ENCODE data around the gene ITGA2B. TPM values are rescaled to one million over a fixed set of nuclear protein-coding genes. Genes with fewer than 3 reads are reported as not detected.

ITGA2B gene
- total and polyA plus RNA-seq, 7 donors, result 0.08 to 0.97 (median 0.16) TPM

GRCh38 chr17:44324571-44325275 lies 64.7 kb downstream of the ITGA2B start, which contains the start of gene SLC25A39:
SLC25A39 (minus strand) TSS chr17:44324823; CDS start chr17:44323562, 1,261 bp downstream.
- TF ChIP-seq CTCF (IDR thresholded peaks at IDR 0.05), result no peak

GRCh38 chr17:44324092-44324570 lies 65.3 kb downstream of the ITGA2B start:
- Histone ChIP-seq H3K27me3 (ENCODE audit: insufficient read depth in 3 of 3, low read length in 2 of 3) (no peaks in the 10 kb centered on the region), H3K4me3 (peak overlapping the region; percentile 94), H3K27ac (peak overlapping the region; percentile 81), H3K36me3 (ENCODE audit: insufficient read depth in 1 of 2, low read depth in 1 of 2) (peaks cover 3 to 35% of the 10 kb centered on the region in 2 donors), H3K4me1 (peaks cover 9% of the 10 kb centered on the region), H3K9me3 (no peaks in the 10 kb centered on the region)
- no peak for TF ChIP-seq CTCF (IDR thresholded peaks at IDR 0.05)
- DNase-seq (peak; percentile 34 to 61), ATAC-seq (peak in 1 of 4 donors; percentile 23)
- intact Hi-C loops (cut with DNase I), result loop anchor here in 1 of 2 donors (2.0 kb wide), 1 partner anchor 113 kb away; no protein-coding TSS in a partner anchor
- 1% methylated on average over 34 to 38 of the region's 38 CpGs for WGBS, 3 donors

More at GRCh38 chr17:44324571-44325275, 64.7 kb downstream of the ITGA2B start, which contains the start of gene SLC25A39:
- peak within 1 kb of the TSS; percentile 81 for H3K27ac ChIP-seq
- no peaks in the 10 kb centered on the region for H3K9me3 ChIP-seq
- intact Hi-C loops (cut with DNase I), result loop anchor here (2.0 to 5.0 kb wide), 2 partner anchors 112 to 114 kb away; no protein-coding TSS in a partner anchor
- H3K4me3 ChIP-seq, result peak within 1 kb of the TSS; percentile 94
- peaks cover 9% of the 10 kb centered on the region for H3K4me1 ChIP-seq
- 0 to 1% (median 0%) methylated on average over 51 to 85 of the region's 85 CpGs for WGBS, 3 donors
- ATAC-seq (peak; percentile 87 to 91 (median 90)), DNase-seq (peak; percentile 95 to 98)
- H3K36me3 ChIP-seq (ENCODE audit: insufficient read depth in 1 of 2, low read depth in 1 of 2), result peaks cover 3 to 29% of the 10 kb centered on the region in 2 donors
- H3K27me3 ChIP-seq (ENCODE audit: insufficient read depth in 3 of 3, low read length in 2 of 3), result no peaks in the 10 kb centered on the region

GRCh38 chr17:44323359-44324091 lies 65.9 kb downstream of the ITGA2B start:
- no peak for DNase-seq
- intact Hi-C loops (cut with DNase I), result loop anchor here in 1 of 2 donors (2.0 kb wide), 1 partner anchor 113 kb away; no protein-coding TSS in a partner anchor
- peak overlapping the region; percentile 94 for H3K4me3 ChIP-seq
- ATAC-seq, result no peak
- WGBS, 3 donors, result 53 to 55% (median 54%) methylated on average over 27 of the region's 27 CpGs
- peaks cover 3 to 37% of the 10 kb centered on the region in 2 donors for H3K36me3 ChIP-seq (ENCODE audit: insufficient read depth in 1 of 2, low read depth in 1 of 2)
- no peak overlapping the region for H3K27ac ChIP-seq
- TF ChIP-seq CTCF (IDR thresholded peaks at IDR 0.05), result no peak
- no peaks in the 10 kb centered on the region for H3K27me3 ChIP-seq (ENCODE audit: insufficient read depth in 3 of 3, low read length in 2 of 3)
- H3K9me3 ChIP-seq, result no peaks in the 10 kb centered on the region
- peaks cover 9% of the 10 kb centered on the region for H3K4me1 ChIP-seq

GRCh38 chr17:44322236-44322895 lies 67.1 kb downstream of the ITGA2B start:
- TF ChIP-seq CTCF (IDR thresholded peaks at IDR 0.05), result no peak
- no peaks in the 10 kb centered on the region for H3K9me3 ChIP-seq
- ATAC-seq, result no peak
- H3K36me3 ChIP-seq (ENCODE audit: insufficient read depth in 1 of 2, low read depth in 1 of 2), result peaks cover 3 to 37% of the 10 kb centered on the region in 2 donors
- H3K4me1 ChIP-seq, result peaks cover 9% of the 10 kb centered on the region
- no peak overlapping the region for H3K27ac ChIP-seq
- peaks cover 0 to 8% (median 3%) of the 10 kb centered on the region in 3 donors for H3K27me3 ChIP-seq (ENCODE audit: insufficient read depth in 3 of 3, low read length in 2 of 3)
- DNase-seq, result peak in 1 of 2 donors; percentile 42
- H3K4me3 ChIP-seq, result no peak overlapping the region
- WGBS, 3 donors, result 88 to 94% (median 90%) methylated on average over 11 of the region's 11 CpGs
- intact Hi-C loops (cut with DNase I), result no loop called here

Other genes starting within 250 kb of the ITGA2B start
- gene HROB, start 247.7 kb downstream of the ITGA2B start, total RNA-seq, result 1 to 10 TPM in 1 of 4 donors, under 1 TPM in 3; 0.25 to 1.1 (median 0.39) TPM
- under 1 TPM; 0.53 to 0.77 (median 0.65) TPM for gene HROB, start 247.7 kb downstream of the ITGA2B start, polyA plus RNA-seq
- gene ASB16, start 218.9 kb downstream of the ITGA2B start, total RNA-seq, result 10 to 100 TPM; 17.0 to 43.4 (median 26.1) TPM
- 10 to 100 TPM in 1 of 3 donors, 1 to 10 TPM in 2; 1.1 to 16.5 (median 9.9) TPM for gene ASB16, start 218.9 kb downstream of the ITGA2B start, polyA plus RNA-seq
- gene TMUB2, start 202.7 kb downstream of the ITGA2B start, total RNA-seq, result 10 to 100 TPM; 14.1 to 20.9 (median 20.3) TPM
- 10 to 100 TPM; 22.8 to 44.4 (median 34.7) TPM for gene TMUB2, start 202.7 kb downstream of the ITGA2B start, polyA plus RNA-seq
- 10 to 100 TPM; 25.6 to 42.6 (median 38.8) TPM for gene ATXN7L3, start 189.8 kb downstream of the ITGA2B start, total RNA-seq
- gene ATXN7L3, start 189.8 kb downstream of the ITGA2B start, polyA plus RNA-seq, result 10 to 100 TPM; 20.4 to 35.1 (median 21.8) TPM
- 10 to 100 TPM; 42.3 to 67.5 (median 49.9) TPM for gene UBTF, start 170.0 kb downstream of the ITGA2B start, total RNA-seq
- gene UBTF, start 170.0 kb downstream of the ITGA2B start, polyA plus RNA-seq, result 10 to 100 TPM; 36.0 to 49.4 (median 36.1) TPM
- 1 to 10 TPM in 2 of 4 donors, under 1 TPM in 1, not detected in 1; 0.26 to 7.2 (median 2.2) TPM for gene SLC4A1, start 121.5 kb downstream of the ITGA2B start, total RNA-seq
- gene SLC4A1, start 121.5 kb downstream of the ITGA2B start, polyA plus RNA-seq, result under 1 TPM in 1 of 3 donors, not detected in 2; 0.29 TPM
- gene RUNDC3A, start 81.0 kb downstream of the ITGA2B start, total RNA-seq, result under 1 TPM in 1 of 4 donors, not detected in 3; 0.39 TPM
- gene RUNDC3A, start 81.0 kb downstream of the ITGA2B start, polyA plus RNA-seq, result under 1 TPM; 0.09 to 0.21 (median 0.11) TPM
- 10 to 100 TPM; 36.4 to 57.8 (median 41.0) TPM for gene SLC25A39, start 64.8 kb downstream of the ITGA2B start, total RNA-seq
- gene SLC25A39, start 64.8 kb downstream of the ITGA2B start, polyA plus RNA-seq, result 10 to 100 TPM; 37.1 to 79.3 (median 42.4) TPM
- 10 to 100 TPM; 37.2 to 61.0 (median 58.6) TPM for gene GRN, start 44.3 kb downstream of the ITGA2B start, total RNA-seq
- 10 to 100 TPM; 30.8 to 44.4 (median 31.6) TPM for gene GRN, start 44.3 kb downstream of the ITGA2B start, polyA plus RNA-seq
- under 1 TPM; 0.11 to 0.22 (median 0.20) TPM for gene FAM171A2, start 25.8 kb downstream of the ITGA2B start, total RNA-seq
- under 1 TPM; 0.06 to 0.23 (median 0.08) TPM for gene FAM171A2, start 25.8 kb downstream of the ITGA2B start, polyA plus RNA-seq
- 10 to 100 TPM; 16.5 to 28.1 (median 21.7) TPM for gene GPATCH8, start 113.8 kb upstream of the ITGA2B start, total RNA-seq
- 10 to 100 TPM in 2 of 3 donors, 1 to 10 TPM in 1; 5.7 to 23.5 (median 11.9) TPM for gene GPATCH8, start 113.8 kb upstream of the ITGA2B start, polyA plus RNA-seq
- under 1 TPM; 0.28 to 0.44 (median 0.33) TPM for gene FZD2, start 167.8 kb upstream of the ITGA2B start, total RNA-seq
- under 1 TPM; 0.13 to 0.61 (median 0.30) TPM for gene FZD2, start 167.8 kb upstream of the ITGA2B start, polyA plus RNA-seq